ENCODE results near the gene SPON2.
"Not testable (repeated sequence)": the region's sequence is repeated elsewhere in the genome, so short reads cannot be mapped to it uniquely, and the experiment has no call there.

Gene SPON2

GRCh38 chr4:1136048-1136447 is 36.3 kb downstream of the SPON2 start:
- DNase-seq, result no peak

GRCh38 chr4:1133033-1133432 is 39.4 kb downstream of the SPON2 start:
- DNase-seq, result no peak

GRCh38 chr4:1130316-1131186 is 41.8 kb downstream of the SPON2 start:
- peak; percentile 72 for DNase-seq

GRCh38 chr4:1126506-1126905 is 45.9 kb downstream of the SPON2 start:
- DNase-seq, result no peak

GRCh38 chr4:1125466-1125865 is 46.9 kb downstream of the SPON2 start:
- DNase-seq, result not testable (repeated sequence)

- DNase-seq, result no peak
Measured at GRCh38 chr4:1124818-1125217, 47.6 kb downstream of the SPON2 start.

- no peak for DNase-seq
Measured at GRCh38 chr4:1122505-1122904, 49.9 kb downstream of the SPON2 start.

Measured in CD4-positive, alpha-beta T cell treated with Interferon gamma for 1 hour (primary cell).